ENCODE results near the gene TBC1D24. TPM values are rescaled to one million over a fixed set of nuclear protein-coding genes. Genes with fewer than 3 reads are reported as not detected.

TBC1D24 gene
- polyA plus RNA-seq, 1 experiment, result 6.0 TPM

- no peak for DNase-seq (ENCODE audit: low read depth, low spot score)
- Histone ChIP-seq H3K27me3 (ENCODE audit: control insufficient read depth, insufficient read depth, low read length) (no peaks in the 10 kb centered on the region), H3K9me3 (ENCODE audit: control insufficient read depth, insufficient read depth, low read length) (no peaks in the 10 kb centered on the region; the same call in 1 of the 2 replicates), H3K27ac (ENCODE audit: low read depth, low read length) (no peak overlapping the region), H3K4me3 (ENCODE audit: low read depth, low read length) (no peak overlapping the region)
- ChIA-PET CTCF (interaction anchor here (0.5 to 2.6 kb wide), 13 partner anchors 11 to 1969 kb away, joined by 3 to 30 read pairs (median 5); partner anchors contain the start of genes ABCA3, ATP6V0C, CCNF and NTN3), POLR2A (interaction anchor here (1.0 to 1.3 kb wide), 5 partner anchors 19 to 289 kb away, joined by 3 to 8 read pairs (median 4); partner anchors contain the start of genes AMDHD2, CCNF and ECI1)
- TF ChIP-seq CTCF (IDR thresholded peaks at IDR 0.05; ENCODE audit: low read depth, low read length), result no peak
These were observed 25.5 kb downstream of the TBC1D24 start for GRCh38 chr16:2500430-2500917.

- Histone ChIP-seq H3K27ac (ENCODE audit: low read depth, low read length) (no peak overlapping the region), H3K9me3 (ENCODE audit: control insufficient read depth, insufficient read depth, low read length) (no peaks in the 10 kb centered on the region; the same call in 1 of the 2 replicates), H3K4me3 (ENCODE audit: low read depth, low read length) (peak overlapping the region; percentile 36), H3K27me3 (ENCODE audit: control insufficient read depth, insufficient read depth, low read length) (no peaks in the 10 kb centered on the region)
- peak; percentile 96 for TF ChIP-seq CTCF (IDR thresholded peaks at IDR 0.05; ENCODE audit: low read depth, low read length)
- DNase-seq (ENCODE audit: low read depth, low spot score), result peak; percentile 60
- ChIA-PET POLR2A (interaction anchor here (0.5 to 2.2 kb wide), 14 partner anchors 10 to 633 kb away, joined by 3 to 11 read pairs (median 4); partner anchors contain the start of genes AMDHD2, ATP6V0C, CCNF and ECI1), CTCF (interaction anchor here (0.5 to 2.6 kb wide), 34 partner anchors 9 to 1970 kb away, joined by 3 to 30 read pairs (median 4); partner anchors contain the start of genes ABCA3, ATP6V0C, CCNF and NTN3)
These were observed 26.2 kb downstream of the TBC1D24 start for GRCh38 chr16:2500918-2501750.

GRCh38 chr16:2501946-2502895 is 27.3 kb downstream of the TBC1D24 start:
- Histone ChIP-seq H3K27me3 (ENCODE audit: control insufficient read depth, insufficient read depth, low read length) (no peaks in the 10 kb centered on the region), H3K27ac (ENCODE audit: low read depth, low read length) (peak overlapping the region; percentile 62), H3K9me3 (ENCODE audit: control insufficient read depth, insufficient read depth, low read length) (no peaks in the 10 kb centered on the region; the same call in 1 of the 2 replicates), H3K4me3 (ENCODE audit: low read depth, low read length) (no peak overlapping the region)
- no peak for DNase-seq (ENCODE audit: low read depth, low spot score)
- no peak for TF ChIP-seq CTCF (IDR thresholded peaks at IDR 0.05; ENCODE audit: low read depth, low read length)
- ChIA-PET POLR2A (interaction anchor here (0.5 to 2.2 kb wide), 13 partner anchors 9 to 634 kb away, joined by 3 to 11 read pairs (median 4); partner anchors contain the start of genes AMDHD2, ATP6V0C, ECI1 and TBC1D24), CTCF (interaction anchor here (0.6 to 2.6 kb wide), 30 partner anchors 9 to 372 kb away, joined by 3 to 30 read pairs (median 4); partner anchors contain the start of genes ABCA3, ATP6V0C and CCNF)

- DNase-seq (ENCODE audit: low read depth, low spot score), result no peak
- H3K9me3 ChIP-seq (ENCODE audit: control insufficient read depth, insufficient read depth, low read length), result no peaks in the 10 kb centered on the region; the same call in 1 of the 2 replicates
- POLR2A ChIA-PET, result interaction anchor here (1.2 kb wide), 1 partner anchor 32 kb away, joined by 4 read pairs; no protein-coding TSS in a partner anchor
- TF ChIP-seq CTCF (IDR thresholded peaks at IDR 0.05; ENCODE audit: low read depth, low read length), result no peak
- no peak overlapping the region for H3K27ac ChIP-seq (ENCODE audit: low read depth, low read length)
- CTCF ChIA-PET, result no interaction called here
- no peak overlapping the region for H3K4me3 ChIP-seq (ENCODE audit: low read depth, low read length)
- H3K27me3 ChIP-seq (ENCODE audit: control insufficient read depth, insufficient read depth, low read length), result no peaks in the 10 kb centered on the region
These were observed 30.8 kb downstream of the TBC1D24 start for GRCh38 chr16:2505695-2506094.

Data from AG04450 (cell line).